ENCODE measurements around the gene RHOXF1. TPM values are rescaled to one million over a fixed set of nuclear protein-coding genes. Genes with fewer than 3 reads are reported as not detected.
A peak's percentile ranks its signal among the peaks of the same experiment; 100 is the strongest.
"Not testable (repeated sequence)": the region's sequence is repeated elsewhere in the genome, so short reads cannot be mapped to it uniquely, and the experiment has no call there.

The RHOXF1 gene
- total and polyA plus RNA-seq, 2 experiments from 2014 or later: 1.7 to 2.8 TPM

DNA sequence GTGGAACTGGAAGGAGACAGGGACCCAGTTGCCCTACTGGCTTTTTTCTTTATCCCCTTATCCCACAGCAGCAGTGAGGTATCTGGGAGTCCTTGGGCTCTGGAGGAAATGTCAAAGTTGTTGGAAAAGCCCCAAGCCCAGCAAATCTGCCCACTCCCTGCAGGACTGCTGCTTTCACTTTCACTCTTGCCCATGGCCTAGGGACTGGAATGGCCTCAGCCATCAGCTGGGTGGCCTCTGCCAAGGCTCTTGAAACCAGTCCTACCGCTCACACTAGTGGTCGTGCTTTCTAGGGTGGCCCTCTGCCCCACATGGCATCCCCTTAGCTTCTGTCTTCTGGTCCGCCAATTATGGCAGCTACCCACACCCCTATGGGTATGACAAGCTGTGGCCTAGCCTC, 9.7 kb upstream of the RHOXF1 start:
- Histone ChIP-seq H3K9me3 (ENCODE audit: low read depth) (no peaks in the 10 kb centered on the region), H3K4me1 (ENCODE audit: low read depth) (no peaks in the 10 kb centered on the region), H3K27ac (no peak overlapping the region), H3K27me3 (no peaks in the 10 kb centered on the region), H3K4me3 (no peak overlapping the region), H3K36me3 (no peaks in the 10 kb centered on the region)
- DNase-seq (ENCODE audit: low read depth in 1 of 2, low spot score in 1 of 2): peak in 1 of 2 donors; percentile 9
- TF ChIP-seq, protein P1, sequence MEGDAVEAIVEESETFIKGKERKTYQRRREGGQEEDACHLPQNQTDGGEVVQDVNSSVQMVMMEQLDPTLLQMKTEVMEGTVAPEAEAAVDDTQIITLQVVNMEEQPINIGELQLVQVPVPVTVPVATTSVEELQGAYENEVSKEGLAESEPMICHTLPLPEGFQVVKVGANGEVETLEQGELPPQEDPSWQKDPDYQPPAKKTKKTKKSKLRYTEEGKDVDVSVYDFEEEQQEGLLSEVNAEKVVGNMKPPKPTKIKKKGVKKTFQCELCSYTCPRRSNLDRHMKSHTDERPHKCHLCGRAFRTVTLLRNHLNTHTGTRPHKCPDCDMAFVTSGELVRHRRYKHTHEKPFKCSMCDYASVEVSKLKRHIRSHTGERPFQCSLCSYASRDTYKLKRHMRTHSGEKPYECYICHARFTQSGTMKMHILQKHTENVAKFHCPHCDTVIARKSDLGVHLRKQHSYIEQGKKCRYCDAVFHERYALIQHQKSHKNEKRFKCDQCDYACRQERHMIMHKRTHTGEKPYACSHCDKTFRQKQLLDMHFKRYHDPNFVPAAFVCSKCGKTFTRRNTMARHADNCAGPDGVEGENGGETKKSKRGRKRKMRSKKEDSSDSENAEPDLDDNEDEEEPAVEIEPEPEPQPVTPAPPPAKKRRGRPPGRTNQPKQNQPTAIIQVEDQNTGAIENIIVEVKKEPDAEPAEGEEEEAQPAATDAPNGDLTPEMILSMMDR (IDR thresholded peaks at IDR 0.05; ENCODE audit: low read depth, low read length): no peak

DNA sequence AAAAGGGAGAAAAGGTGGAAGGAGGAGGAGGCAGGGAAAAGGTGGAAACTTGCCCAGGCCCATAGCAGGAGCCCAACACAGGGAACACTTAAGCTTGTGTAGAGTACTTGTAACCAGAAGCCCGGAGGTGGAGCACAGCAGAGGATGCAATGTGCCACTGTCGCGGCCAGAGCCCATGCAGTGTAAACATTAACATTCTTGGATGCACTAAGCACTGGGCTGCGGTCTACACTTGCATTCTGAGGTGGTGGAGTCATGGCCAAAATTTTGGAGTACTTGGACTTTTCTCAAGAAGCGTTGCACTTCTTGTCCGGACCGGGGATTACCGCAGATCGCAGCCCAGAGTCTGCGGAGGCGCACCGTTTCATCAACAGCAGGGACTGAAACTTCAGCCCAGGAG, 4.5 kb upstream of the RHOXF1 start:
- no peaks in the 10 kb centered on the region for H3K4me1 ChIP-seq (ENCODE audit: low read depth)
- no peaks in the 10 kb centered on the region for H3K36me3 ChIP-seq
- H3K4me3 ChIP-seq: no peak overlapping the region
- DNase-seq (ENCODE audit: low read depth in 1 of 2, low spot score in 1 of 2): no peak
- no peaks in the 10 kb centered on the region for H3K27me3 ChIP-seq
- H3K27ac ChIP-seq: no peak overlapping the region
- H3K9me3 ChIP-seq (ENCODE audit: low read depth): no peaks in the 10 kb centered on the region
- TF ChIP-seq, protein P1 (IDR thresholded peaks at IDR 0.05; ENCODE audit: low read depth, low read length): no peak

DNA sequence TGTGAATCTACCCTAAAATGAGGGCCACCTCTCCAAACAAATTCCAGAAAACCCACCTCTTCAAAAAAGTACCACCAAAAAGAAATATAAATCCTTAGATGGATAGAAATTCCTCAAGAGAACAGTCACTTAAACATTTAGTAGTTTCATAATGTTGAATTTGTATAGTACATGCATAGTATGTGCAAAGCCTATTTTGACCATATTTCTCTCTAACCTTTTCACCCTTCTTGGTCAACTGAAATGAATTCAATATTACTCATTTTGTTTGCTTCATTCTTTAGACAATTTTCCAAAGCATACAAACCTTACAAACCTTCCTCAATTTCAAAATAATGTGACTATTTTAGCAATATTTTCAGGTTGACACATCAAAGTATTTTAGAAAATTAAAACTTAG, 4.1 kb downstream of the RHOXF1 start:
- Histone ChIP-seq H3K27ac (no peak overlapping the region), H3K27me3 (no peaks in the 10 kb centered on the region), H3K4me3 (no peak overlapping the region), H3K9me3 (ENCODE audit: low read depth) (no peaks in the 10 kb centered on the region), H3K36me3 (no peaks in the 10 kb centered on the region), H3K4me1 (ENCODE audit: low read depth) (no peaks in the 10 kb centered on the region)
- no peak for DNase-seq (ENCODE audit: low read depth in 1 of 2, low spot score in 1 of 2)
- TF ChIP-seq, protein P1 (IDR thresholded peaks at IDR 0.05; ENCODE audit: low read depth, low read length): no peak

DNA sequence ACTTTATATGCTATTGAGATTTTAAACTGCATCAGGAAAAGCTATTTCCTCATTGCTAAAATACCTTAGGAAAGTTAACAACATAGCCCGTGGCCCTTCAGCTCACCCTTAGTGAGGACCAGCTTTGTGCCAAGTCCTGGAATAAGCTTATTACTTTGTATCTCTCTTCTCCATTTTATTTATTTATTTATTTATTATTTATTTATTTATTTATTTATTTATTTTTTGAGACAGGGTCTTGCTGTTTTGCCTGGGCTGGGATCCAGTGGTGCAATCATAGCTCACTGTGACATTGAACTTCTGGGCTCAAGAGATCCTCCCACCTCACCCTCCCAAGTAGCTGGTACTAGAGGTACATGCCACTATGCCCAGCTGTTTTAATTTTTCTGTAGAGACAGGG, 6.3 kb downstream of the RHOXF1 start:
- no peak for DNase-seq (ENCODE audit: low read depth in 1 of 2, low spot score in 1 of 2)
- Histone ChIP-seq H3K27ac (no peak overlapping the region), H3K36me3 (no peaks in the 10 kb centered on the region), H3K27me3 (no peaks in the 10 kb centered on the region), H3K4me3 (no peak overlapping the region), H3K4me1 (ENCODE audit: low read depth) (no peaks in the 10 kb centered on the region), H3K9me3 (ENCODE audit: low read depth) (no peaks in the 10 kb centered on the region)
- TF ChIP-seq, protein P1 (IDR thresholded peaks at IDR 0.05; ENCODE audit: low read depth, low read length): no peak

DNA sequence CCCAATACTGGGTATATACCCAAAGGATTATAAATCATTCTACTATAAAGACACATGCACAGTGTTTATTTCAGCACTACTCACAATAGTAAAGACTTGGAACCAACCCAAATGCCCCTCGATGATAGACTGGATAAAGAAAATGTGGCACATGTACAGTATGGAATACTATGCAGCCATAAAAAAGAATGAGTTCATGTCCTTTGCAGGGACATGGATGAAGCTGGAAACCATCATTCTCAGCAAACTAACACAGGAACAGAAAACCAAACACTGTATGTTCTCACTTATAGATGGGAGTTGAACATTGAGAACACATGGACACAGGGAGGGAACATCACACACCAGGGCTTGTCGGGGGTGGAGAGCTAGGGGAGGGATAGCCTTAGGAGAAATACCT, 11.0 kb downstream of the RHOXF1 start:
- H3K4me1 ChIP-seq (ENCODE audit: low read depth); H3K36me3 ChIP-seq; H3K9me3 ChIP-seq (ENCODE audit: low read depth); H3K27ac ChIP-seq; DNase-seq (ENCODE audit: low read depth in 1 of 2, low spot score in 1 of 2); H3K27me3 ChIP-seq; H3K4me3 ChIP-seq: not testable (repeated sequence)

DNA sequence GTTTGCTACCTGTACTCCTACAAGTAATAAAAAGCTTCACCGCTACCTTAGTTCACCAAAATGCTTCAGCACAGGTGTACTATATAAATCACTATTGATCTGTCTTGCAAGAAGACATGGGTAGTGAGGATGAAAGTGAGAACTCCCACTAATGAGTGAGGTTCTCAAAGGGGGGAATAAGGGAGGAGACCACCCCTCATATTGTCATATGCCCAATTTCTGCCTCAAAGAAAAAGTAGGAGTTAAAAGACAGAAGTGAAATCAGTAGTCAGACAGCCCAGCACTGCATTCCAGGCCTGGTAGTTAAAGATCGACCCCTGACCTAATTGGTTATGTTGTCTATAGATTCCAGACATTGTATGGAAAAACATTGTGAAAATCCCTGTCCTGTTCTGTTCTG, 14.7 kb downstream of the RHOXF1 start:
- H3K4me1 ChIP-seq (ENCODE audit: low read depth); H3K27me3 ChIP-seq; H3K36me3 ChIP-seq; H3K9me3 ChIP-seq (ENCODE audit: low read depth); DNase-seq (ENCODE audit: low read depth in 1 of 2, low spot score in 1 of 2); H3K27ac ChIP-seq; H3K4me3 ChIP-seq: not testable (repeated sequence)

DNA sequence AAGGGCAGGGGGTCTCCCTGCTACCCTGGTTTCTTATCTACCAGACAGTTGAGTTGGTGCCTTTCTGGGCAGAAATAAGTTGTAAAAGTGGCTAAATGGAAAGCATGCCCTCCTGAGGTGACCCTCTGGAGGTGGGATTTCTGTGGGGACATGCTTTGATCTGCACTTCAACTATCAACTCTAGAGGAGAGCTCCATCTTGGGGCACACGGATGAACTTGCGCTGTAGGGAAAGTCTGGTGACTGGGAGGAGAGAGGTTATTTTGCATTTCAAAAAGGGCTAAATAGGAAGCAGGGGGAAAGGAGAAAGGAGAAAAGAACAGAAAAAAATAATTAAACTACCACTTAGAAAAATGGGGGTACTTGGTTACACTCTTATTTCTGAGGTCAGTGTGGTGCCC, 25.5 kb downstream of the RHOXF1 start:
- no peaks in the 10 kb centered on the region for H3K9me3 ChIP-seq (ENCODE audit: low read depth)
- no peak for DNase-seq (ENCODE audit: low read depth in 1 of 2, low spot score in 1 of 2)

More for the DNA sequence above, 25.5 kb downstream of the RHOXF1 start:
- Histone ChIP-seq H3K4me1 (ENCODE audit: low read depth) (no peaks in the 10 kb centered on the region), H3K27ac (no peak overlapping the region), H3K4me3 (no peak overlapping the region), H3K27me3 (no peaks in the 10 kb centered on the region), H3K36me3 (no peaks in the 10 kb centered on the region)
- TF ChIP-seq, protein P1 (IDR thresholded peaks at IDR 0.05; ENCODE audit: low read depth, low read length): no peak
